AG10803 (cell line): Measurements from ENCODE around the gene ATP2B1.

Source experiments
- DNase-seq: peaks from one replicate; pipeline ENCODE4 v3.0.0; 2010; ENCODE audit warnings: low read depth
- H3K4me3 ChIP-seq: 2 replicates; pipeline ENCODE4 v1.5.1; 2011; ENCODE audit warnings: mild to moderate bottlenecking, low read length, control low read depth
- CTCF ChIP-seq: conservative IDR thresholded peaks from 2 replicates; pipeline ENCODE4 v1.5.1; 2011; ENCODE audit warnings: mild to moderate bottlenecking, low read length, control low read depth, inconsistent platforms

Gene ATP2B1

GRCh38 chr12:89669197-89669596 lies 39.4 kb downstream of the ATP2B1 start:
- no peak for DNase-seq
- H3K4me3 ChIP-seq = no peak overlapping the region
- no peak for TF ChIP-seq CTCF

- no peak for TF ChIP-seq CTCF
- DNase-seq = no peak
Measured at GRCh38 chr12:89665556-89665955, 43.1 kb downstream of the ATP2B1 start.

GRCh38 chr12:89664441-89664840 lies 44.2 kb downstream of the ATP2B1 start:
- TF ChIP-seq CTCF = no peak
- no peak for DNase-seq
- H3K4me3 ChIP-seq = no peak overlapping the region

More at GRCh38 chr12:89665556-89665955, 43.1 kb downstream of the ATP2B1 start:
- H3K4me3 ChIP-seq = no peak overlapping the region

GRCh38 chr12:89663577-89664357 lies 44.9 kb downstream of the ATP2B1 start:
- DNase-seq = peak; percentile 46
- H3K4me3 ChIP-seq = peak overlapping the region; percentile 2
- TF ChIP-seq CTCF = no peak

GRCh38 chr12:89662623-89663022 lies 46.0 kb downstream of the ATP2B1 start:
- no peak overlapping the region for H3K4me3 ChIP-seq
- TF ChIP-seq CTCF = no peak
- DNase-seq = peak; percentile 16

GRCh38 chr12:89661706-89662330 lies 46.8 kb downstream of the ATP2B1 start:
- no peak for DNase-seq
- no peak overlapping the region for H3K4me3 ChIP-seq
- no peak for TF ChIP-seq CTCF

GRCh38 chr12:89657739-89658138 lies 50.9 kb downstream of the ATP2B1 start:
- no peak for DNase-seq

More at GRCh38 chr12:89657739-89658138, 50.9 kb downstream of the ATP2B1 start:
- no peak for TF ChIP-seq CTCF
- H3K4me3 ChIP-seq = no peak overlapping the region
